NCI-H2171 treated with DMSO at 0.1 percent for 48 hours (cell line): Measurements from ENCODE around the gene MBTPS2.
"Not testable (repeated sequence)": the region's sequence is repeated elsewhere in the genome, so short reads cannot be mapped to it uniquely, and the experiment has no call there.

Experiments
- DNase-seq: peaks from one replicate; lab custom pipeline; 2025; lab: John Stamatoyannopoulos, UW

The MBTPS2 gene

GRCh38 chrX:21839334-21840192 lies at the start of gene MBTPS2:
Gene MBTPS2, plus strand, starts transcription at chrX:21839617. Its CDS starts 118 bp downstream, at chrX:21839735.
- peak; percentile 89 for DNase-seq

DNA sequence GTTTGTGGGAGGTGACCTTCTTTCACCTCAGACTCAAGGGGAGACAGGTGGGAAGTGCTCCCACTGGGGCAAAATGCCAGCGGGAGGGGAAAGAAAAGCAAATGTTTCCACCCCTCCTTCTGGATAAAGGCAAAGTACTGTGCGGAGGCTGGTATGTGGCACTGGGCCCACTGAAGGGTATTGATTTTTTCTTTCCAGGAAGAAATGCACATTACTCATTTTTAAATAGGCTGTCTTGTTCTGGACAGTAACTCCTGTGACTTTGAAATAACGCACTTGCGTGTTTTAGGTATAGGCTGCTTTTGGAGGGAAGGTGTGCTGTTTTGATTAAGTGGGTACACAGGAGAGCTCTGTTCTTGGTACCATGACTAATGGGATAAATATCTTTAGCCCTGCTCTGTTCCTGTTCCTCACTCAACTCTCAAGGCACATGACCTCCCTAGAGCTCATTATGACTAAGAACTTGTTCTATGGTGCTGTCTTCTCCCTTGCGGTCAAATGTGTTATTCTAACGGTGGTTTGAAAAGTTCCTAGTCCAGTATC lies 40.7 kb upstream of the MBTPS2 start:
- peak; percentile 70 for DNase-seq

DNA sequence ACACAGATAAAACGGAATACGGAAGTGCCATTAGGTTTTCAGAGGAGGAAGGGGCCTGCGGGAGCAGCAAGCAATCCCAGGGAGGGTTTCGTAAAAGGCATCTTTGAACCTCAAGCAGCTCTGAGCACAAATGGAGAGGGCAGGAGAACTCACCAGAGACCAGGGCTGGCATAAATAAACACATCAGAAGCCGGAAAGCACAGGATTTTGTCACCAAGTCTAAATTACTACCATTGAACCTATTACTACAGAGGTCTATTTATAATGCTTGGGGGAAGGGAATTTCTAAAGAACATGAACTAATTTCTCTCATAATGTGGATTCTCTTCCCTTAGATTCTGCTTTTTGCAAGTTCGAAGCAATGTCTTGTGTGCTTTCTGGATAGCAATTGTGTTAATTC lies 39.6 kb upstream of the MBTPS2 start:
- no peak for DNase-seq

GRCh38 chrX:21800344-21800770 lies 39.1 kb upstream of the MBTPS2 start:
- DNase-seq: no peak

- DNase-seq: peak; percentile 40
Measured at GRCh38 chrX:21802054-21802670, 37.3 kb upstream of the MBTPS2 start.

DNA sequence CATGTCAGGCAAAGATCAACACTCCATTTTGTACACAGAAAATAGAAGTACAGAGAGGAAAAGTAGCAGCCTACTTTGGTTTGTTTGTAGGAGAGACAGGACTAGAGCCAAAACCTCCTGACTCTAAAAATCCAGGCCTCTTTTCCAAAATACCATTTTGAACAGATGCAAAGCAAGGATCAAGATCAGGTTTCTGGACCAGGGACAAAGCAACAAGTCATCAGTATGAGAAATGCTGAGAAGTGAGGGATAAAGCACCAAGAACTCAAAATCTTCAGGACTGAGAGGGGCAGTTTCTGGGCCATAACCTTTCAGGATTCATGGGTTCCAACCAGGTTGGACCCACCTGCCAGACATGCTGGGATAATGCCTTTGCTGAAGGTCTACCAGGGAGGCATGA lies 36.6 kb upstream of the MBTPS2 start:
- no peak for DNase-seq

- no peak for DNase-seq
Measured at GRCh38 chrX:21806691-21807090, 32.7 kb upstream of the MBTPS2 start.

DNA sequence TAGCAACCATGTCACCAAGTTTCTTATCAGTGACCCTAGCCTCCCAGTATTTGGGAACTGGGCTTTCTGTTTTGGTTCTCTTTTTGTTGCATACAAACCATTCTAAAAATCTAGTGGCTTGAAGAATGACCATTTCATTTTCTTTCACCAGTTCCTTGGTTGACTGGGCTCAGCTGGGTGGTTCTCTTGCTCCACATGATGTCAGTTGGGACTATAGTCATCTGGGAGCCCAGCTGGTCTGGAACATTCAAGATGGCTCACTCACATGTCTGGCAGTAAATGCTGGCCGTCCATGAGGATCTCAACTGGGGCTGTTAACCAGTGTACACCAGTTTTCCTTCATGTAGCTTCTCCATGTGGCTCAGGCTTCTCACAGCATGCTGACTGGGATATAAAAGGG lies 27.6 kb upstream of the MBTPS2 start:
- no peak for DNase-seq

DNA sequence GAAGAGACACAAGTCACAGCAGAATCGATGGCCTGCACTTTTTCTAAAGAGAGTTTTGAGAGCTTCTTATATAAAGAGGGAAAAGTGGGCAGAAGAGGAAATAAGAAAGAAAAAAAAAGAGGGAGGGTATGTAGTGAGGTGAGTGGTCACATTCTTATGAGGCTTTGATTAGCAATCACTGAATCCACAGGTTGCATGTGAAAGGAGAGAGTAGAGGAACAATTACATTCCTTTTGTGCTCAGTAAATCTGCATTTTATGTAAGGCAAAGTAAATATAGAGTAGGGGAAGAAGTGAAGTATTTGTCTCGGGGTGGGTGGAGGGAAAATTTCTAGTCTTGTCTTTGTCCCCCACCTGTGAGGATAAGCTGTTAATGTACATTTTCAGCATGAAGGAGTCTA lies 26.8 kb upstream of the MBTPS2 start:
- no peak for DNase-seq

GRCh38 chrX:21813612-21814368 lies 25.6 kb upstream of the MBTPS2 start:
- DNase-seq: no peak

DNA sequence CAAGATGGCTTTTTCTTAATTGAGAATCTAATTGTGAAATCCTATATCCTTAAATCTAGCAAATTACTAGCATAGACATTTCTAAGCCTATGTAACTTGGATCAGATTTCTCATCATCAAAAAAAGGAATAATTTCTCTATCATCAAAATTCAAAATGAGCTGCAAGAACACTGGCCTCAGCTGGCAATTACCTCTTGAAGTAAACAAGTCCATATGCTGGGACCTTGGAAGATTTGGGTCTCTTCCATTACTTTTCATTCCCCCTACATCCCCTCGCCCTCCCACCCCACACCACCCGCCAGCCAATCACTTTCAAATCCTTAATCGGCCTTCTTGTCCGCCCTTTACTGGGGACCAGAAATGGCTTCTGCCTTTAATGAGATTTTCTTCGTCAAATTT lies 23.3 kb upstream of the MBTPS2 start:
- DNase-seq: peak; percentile 66

DNA sequence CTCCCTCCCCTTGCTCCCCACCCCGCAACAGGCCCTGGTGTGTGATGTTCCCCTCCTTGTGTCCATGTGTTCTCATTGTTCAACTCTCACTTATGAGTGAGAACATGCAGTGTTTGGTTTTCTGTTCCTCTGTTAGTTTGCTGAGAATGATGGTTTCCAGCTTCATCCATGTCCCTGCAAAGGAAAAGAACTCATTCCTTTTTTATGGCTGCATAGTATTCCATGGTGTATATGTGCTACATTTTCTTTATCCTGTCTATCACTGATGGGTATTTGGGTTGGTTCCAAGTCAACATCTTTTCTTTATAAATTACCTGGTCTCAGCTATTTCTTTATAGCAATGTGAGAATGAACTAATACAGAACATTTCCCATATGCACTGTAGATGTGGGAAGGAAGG lies 19.2 kb upstream of the MBTPS2 start:
- DNase-seq: not testable (repeated sequence)

- DNase-seq: no peak
Measured at GRCh38 chrX:21821875-21822274, 17.5 kb upstream of the MBTPS2 start.

- no peak for DNase-seq
Measured at GRCh38 chrX:21831496-21831895, 7.9 kb upstream of the MBTPS2 start.

- no peak for DNase-seq
Measured at GRCh38 chrX:21837056-21837455, 2.4 kb upstream of the MBTPS2 start.

- peak; percentile 33 for DNase-seq
Measured at GRCh38 chrX:21838937-21839333, 482 bp upstream of the MBTPS2 start.

DNA sequence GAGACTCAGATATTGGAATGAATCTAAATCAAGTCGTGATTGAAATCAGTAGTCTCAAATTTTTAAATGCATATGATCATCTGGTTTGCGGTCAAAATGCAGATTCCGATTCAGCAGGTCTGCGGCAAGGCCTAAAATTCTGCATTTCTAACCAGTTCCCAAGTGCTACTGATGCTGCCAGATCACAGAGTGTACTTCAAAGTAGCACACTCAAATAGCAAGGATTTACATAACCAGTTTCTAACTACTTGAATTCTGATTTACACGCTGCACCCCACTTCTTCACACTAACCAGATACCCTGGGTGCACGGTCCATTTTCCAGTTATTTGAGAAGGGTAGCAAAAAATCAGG lies 752 bp downstream of the MBTPS2 start:
- peak; percentile 43 for DNase-seq

DNA sequence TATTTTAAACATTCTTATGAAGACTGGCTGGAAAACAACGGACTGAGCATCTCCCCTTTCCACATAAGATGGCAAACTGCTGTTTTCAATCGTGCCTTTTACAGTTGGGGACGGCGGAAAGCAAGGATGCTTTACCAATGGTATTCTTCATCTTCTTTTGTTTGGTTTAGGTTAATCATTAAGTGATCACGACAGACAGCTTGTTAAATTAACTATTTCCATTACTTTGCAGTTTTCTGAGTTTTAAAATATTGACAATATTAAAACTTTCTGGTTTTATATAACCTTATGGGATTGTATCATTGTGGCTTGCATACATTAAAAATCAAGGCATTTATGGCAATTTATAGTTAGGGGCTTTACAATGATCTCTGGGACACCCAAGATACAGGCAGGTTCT lies 3.8 kb downstream of the MBTPS2 start:
- DNase-seq: no peak

GRCh38 chrX:21845096-21845495 lies 5.7 kb downstream of the MBTPS2 start:
- DNase-seq: no peak

GRCh38 chrX:21847342-21847741 lies 7.9 kb downstream of the MBTPS2 start:
- peak; percentile 85 for DNase-seq

- DNase-seq: no peak
Measured at GRCh38 chrX:21853578-21853977, 14.2 kb downstream of the MBTPS2 start.

DNA sequence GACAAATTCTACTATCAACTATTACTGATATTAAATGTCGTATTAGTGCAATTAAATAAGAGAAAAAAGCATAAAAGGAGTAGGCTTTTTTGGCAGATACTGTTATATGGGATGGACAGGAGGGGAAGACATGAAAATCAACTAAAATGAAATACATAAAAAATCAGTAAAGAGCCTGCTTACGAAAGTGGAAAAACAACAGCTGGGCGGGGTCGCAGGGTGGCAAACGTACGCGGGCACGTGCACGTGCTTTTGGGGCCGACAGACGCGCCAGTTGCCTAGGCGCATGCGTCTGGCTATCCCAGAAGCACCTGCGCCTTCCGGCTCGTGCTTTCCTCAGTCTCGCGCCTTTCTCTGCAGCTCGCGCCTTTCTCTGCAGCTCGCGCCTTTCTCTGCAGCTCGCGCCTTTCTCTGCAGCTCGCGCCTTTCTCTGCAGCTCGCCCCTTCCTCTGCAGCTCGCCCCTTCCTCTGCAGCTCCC lies 16.6 kb downstream of the MBTPS2 start, which contains the start of gene YY2:
TSS of gene YY2 (plus strand) at position 51 of the 479 bp plus-strand sequence. CDS start 498 bp downstream, outside the sequence.
- DNase-seq: no peak
